SK-N-SH (cell line): Measurements from ENCODE around the gene ANKK1. TPM values are rescaled to one million over a fixed set of nuclear protein-coding genes. Genes with fewer than 3 reads are reported as not detected.

Source experiments
- CTCF ChIA-PET: fragments of 300-600, 350-600 bp; formaldehyde crosslinking; extraction: SDS; loops from one replicate; lab custom pipeline; 2021; lab: Yijun Ruan, JAX
- POLR2A ChIA-PET: fragments of 350-600 bp; sonication (Branson Sonifier 250); formaldehyde crosslinking; extraction: SDS; loops from one replicate; lab custom pipeline; 2020; ENCODE audit warnings: antibody characterized with exemption, inconsistent platforms; lab: Yijun Ruan, JAX
- DNase-seq: peaks from one replicate; pipeline ENCODE4 v3.0.0; 2012
- H2AFZ ChIP-seq: fragments of 200-600 bp; sonication (generic); 2 replicates; pipeline ENCODE4 v1.8.1; 2016; ENCODE audit warnings: antibody characterized with exemption, mild to moderate bottlenecking, low read depth
- H3F3A ChIP-seq: fragments of 200-600 bp; sonication (generic); replicated peaks from 2 replicates; pipeline ENCODE3; 2016; ENCODE audit warnings: antibody characterized with exemption, mild to moderate bottlenecking; ENCODE audit not compliant: insufficient read depth
- H3K27ac ChIP-seq, 2 experiments: fragments of 200-500 bp in 1 of 2; fragments of 200-600 bp in 1 of 2; sonication (Bioruptor generic) in 1 of 2; sonication (generic), shearing (Covaris generic) in 1 of 2; 2 replicates each; pipeline versions ENCODE4 v1.5.1 to v1.6.1; 2014 to 2016; ENCODE audit warnings: low read depth in 2 of 2, inconsistent platforms in 1 of 2, low read length in 1 of 2, mild to moderate bottlenecking in 1 of 2, mixed read lengths in 1 of 2
- H3K27me3 ChIP-seq: fragments of 200-600 bp; sonication (generic), shearing (Covaris generic); 2 replicates; pipeline ENCODE4 v1.6.1; 2016; ENCODE audit warnings: mixed run types; ENCODE audit not compliant: insufficient read depth
- H3K36me3 ChIP-seq, 2 experiments: fragments of 200-500 bp in 1 of 2; fragments of 200-600 bp in 1 of 2; sonication (Bioruptor generic) in 1 of 2; sonication (generic) in 1 of 2; replicated peaks in 1 of 2; 2 replicates each; pipeline versions ENCODE3 to v1.5.1; 2014 to 2016; ENCODE audit warnings: low read length in 1 of 2, mild to moderate bottlenecking in 1 of 2; ENCODE audit not compliant: insufficient read depth in 2 of 2, control insufficient read depth in 1 of 2
- H3K4me1 ChIP-seq, 2 experiments: fragments of 200-500 bp in 1 of 2; fragments of 200-600 bp in 1 of 2; sonication (Bioruptor generic) in 1 of 2; sonication (generic), shearing (Covaris generic) in 1 of 2; 2 replicates each; pipeline versions ENCODE4 v1.5.1 to v1.6.1; 2014 to 2016; ENCODE audit warnings: low read depth in 1 of 2, low read length in 1 of 2, mixed run types in 1 of 2; ENCODE audit not compliant: insufficient read depth in 2 of 2, control insufficient read depth in 1 of 2
- H3K4me2 ChIP-seq: fragments of 200-600 bp; sonication (generic), shearing (Covaris generic); 2 replicates; pipeline ENCODE4 v1.6.1; 2017; ENCODE audit warnings: mixed run types
- H3K4me3 ChIP-seq, 2 experiments: fragments of 200-500 bp in 1 of 2; fragments of 200-600 bp in 1 of 2; sonication (Bioruptor generic) in 1 of 2; sonication (generic), shearing (Covaris generic) in 1 of 2; 2 replicates each; pipeline versions ENCODE4 v1.5.1 to v1.8.1; 2014 to 2016; ENCODE audit warnings: low read depth in 2 of 2, inconsistent platforms in 1 of 2, low read length in 1 of 2, mild to moderate bottlenecking in 1 of 2, mixed read lengths in 1 of 2, moderate library complexity in 1 of 2
- H3K79me2 ChIP-seq: fragments of 200-600 bp; sonication (generic); 2 replicates; pipeline ENCODE4 v1.8.1; 2017; ENCODE audit warnings: mild to moderate bottlenecking; ENCODE audit not compliant: insufficient read depth
- H3K9ac ChIP-seq: fragments of 200-600 bp; sonication (generic); 2 replicates; pipeline ENCODE4 v1.6.1; 2017; ENCODE audit warnings: mixed run types
- H3K9me2 ChIP-seq: fragments of 200-600 bp; sonication (generic); 2 replicates; pipeline ENCODE4 v1.6.1; 2017; ENCODE audit warnings: mixed run types
- H3K9me3 ChIP-seq: fragments of 200-600 bp; sonication (generic); 2 replicates; pipeline ENCODE4 v1.6.1; 2017; ENCODE audit warnings: mixed run types, mild to moderate bottlenecking, moderate library complexity
- H4K20me1 ChIP-seq: fragments of 200-600 bp; sonication (generic); 2 replicates; pipeline ENCODE4 v1.6.1; 2017; ENCODE audit warnings: mild to moderate bottlenecking, mixed run types; ENCODE audit not compliant: insufficient read depth
- ELF1 ChIP-seq: IDR thresholded peaks from 2 replicates; pipeline ENCODE4 v1.4.0; 2012
- EP300 ChIP-seq, 2 experiments: IDR thresholded peaks; 2 replicates each; pipeline versions ENCODE4 v1.4.0 to v1.6.1; 2012; ENCODE audit warnings: borderline replicate concordance in 1 of 2, low read depth in 1 of 2, low read length in 1 of 2
- EZH2phosphoT487 ChIP-seq: fragments of 200-600 bp; sonication (generic); IDR thresholded peaks from 2 replicates; pipeline ENCODE4 v1.6.1; 2017; ENCODE audit warnings: low read depth, mixed run types, mild to moderate bottlenecking, antibody characterized with exemption, moderate library complexity, borderline replicate concordance
- FOSL2 ChIP-seq: IDR thresholded peaks from 2 replicates; pipeline ENCODE4 v1.4.0; 2012; ENCODE audit warnings: low read depth, mild to moderate bottlenecking, moderate library complexity, borderline replicate concordance
- FOXJ3 ChIP-seq: sonication (generic); formaldehyde crosslinking; IDR thresholded peaks from 2 replicates; pipeline ENCODE4 v1.5.1; 2020; ENCODE audit warnings: mild to moderate bottlenecking, missing genetic modification reagents
- FOXM1 ChIP-seq: IDR thresholded peaks from 2 replicates; pipeline ENCODE4 v1.4.0; 2012; ENCODE audit warnings: low read depth, mild to moderate bottlenecking
- MEF2A ChIP-seq: IDR thresholded peaks from 2 replicates; pipeline ENCODE4 v1.4.0; 2012; ENCODE audit warnings: low read depth, borderline replicate concordance
- NRF1 ChIP-seq: IDR thresholded peaks from 2 replicates; pipeline ENCODE4 v1.6.1; 2012; ENCODE audit warnings: low read depth, mild to moderate bottlenecking, low read length
- RXRA ChIP-seq: IDR thresholded peaks from 2 replicates; pipeline ENCODE4 v1.4.0; 2012; ENCODE audit warnings: low read depth, mild to moderate bottlenecking, borderline replicate concordance
- TCF12 ChIP-seq: IDR thresholded peaks from 2 replicates; pipeline ENCODE4 v1.4.0; 2012
- WGBS: methylation state at CpG from one replicate; pipeline ENCODE4 v1.1.6; 2017; ENCODE audit warnings: low lambda C conversion rate; 5-methylcytosine and 5-hydroxymethylcytosine counted together
- polyA plus RNA-seq, 3 experiments: library from polyadenylated mRNA; depleted of rRNA; stranded (reverse); fragments of >200 nt; gene quantifications; 2 replicates each; pipeline ENCODE4 v1.2.3, GENCODE V29; 2012
- TF ChIP-seq, protein P1 (sequence below): IDR thresholded peaks from 2 replicates; pipeline ENCODE4 v1.4.0; 2012; ENCODE audit warnings: low read depth, borderline replicate concordance
- TF ChIP-seq, protein P2 (sequence below): fragments of 200-600 bp; sonication (generic); IDR thresholded peaks from 2 replicates; pipeline ENCODE4 v1.6.1; 2017; ENCODE audit warnings: antibody characterized with exemption, mild to moderate bottlenecking, moderate library complexity
- TF ChIP-seq, protein P3 (sequence below): fragments of 150-350 bp; IDR thresholded peaks from 2 replicates; pipeline ENCODE4 v1.6.1; 2016; ENCODE audit warnings: mild to moderate bottlenecking, low read depth, low read length
- TF ChIP-seq, protein P4 (sequence below): fragments of 150-350 bp; IDR thresholded peaks from 2 replicates; pipeline ENCODE4 v1.6.1; 2017; ENCODE audit warnings: antibody characterized with exemption, low read length, low read depth, borderline replicate concordance

ANKK1 gene
- polyA plus RNA-seq, 1 of the 3 experiments (the other 2 are of a cell fraction) = 0.05 TPM

DNA sequence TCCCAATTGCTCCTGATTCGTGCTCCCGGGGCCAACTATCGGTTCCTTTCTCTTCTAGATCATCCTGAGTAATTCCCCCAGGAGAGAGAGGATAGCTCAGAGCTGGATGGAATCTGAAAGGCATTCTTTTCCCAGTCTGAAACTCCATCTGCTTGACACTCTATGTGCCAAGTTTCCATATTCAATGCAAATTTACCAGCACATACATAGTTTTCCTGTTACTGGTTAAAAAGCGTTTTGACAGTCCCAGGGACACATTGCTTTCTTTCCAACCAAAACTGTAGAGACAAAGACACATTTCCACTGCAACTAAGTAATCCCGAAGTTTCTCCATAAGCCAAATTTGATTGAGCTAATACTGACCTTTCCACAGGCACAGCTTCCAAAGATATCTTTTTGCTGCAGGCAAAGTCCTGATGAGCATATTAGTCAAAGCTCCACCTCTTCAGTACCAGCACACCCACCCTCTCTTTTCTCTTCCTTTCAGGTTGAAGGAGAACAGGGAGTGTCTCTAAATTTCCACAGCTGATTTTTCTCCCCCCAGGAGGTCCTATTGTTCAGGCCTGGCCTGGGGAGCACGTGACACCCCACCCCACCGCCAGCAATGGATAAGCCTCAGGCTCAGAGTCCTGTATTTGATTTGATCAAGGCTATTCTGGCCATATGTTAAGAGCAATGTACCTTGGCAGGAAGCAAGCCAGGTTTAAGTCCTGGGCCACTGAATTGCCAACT, 9.7 kb upstream of the ANKK1 start:
- 49% methylated on average over 6 of the region's 7 CpGs for WGBS
- POLR2A ChIA-PET = no interaction called here
- Histone ChIP-seq H3K27me3 (no peaks in the 10 kb centered on the region), H3K27ac (no peak overlapping the region), H3K9me3 (no peaks in the 10 kb centered on the region), H3K4me3 (no peak overlapping the region), H3K9ac (no peak overlapping the region)
- TF ChIP-seq ELF1 = no peak
- TF ChIP-seq FOXM1 = no peak
- TF ChIP-seq, protein P1, sequence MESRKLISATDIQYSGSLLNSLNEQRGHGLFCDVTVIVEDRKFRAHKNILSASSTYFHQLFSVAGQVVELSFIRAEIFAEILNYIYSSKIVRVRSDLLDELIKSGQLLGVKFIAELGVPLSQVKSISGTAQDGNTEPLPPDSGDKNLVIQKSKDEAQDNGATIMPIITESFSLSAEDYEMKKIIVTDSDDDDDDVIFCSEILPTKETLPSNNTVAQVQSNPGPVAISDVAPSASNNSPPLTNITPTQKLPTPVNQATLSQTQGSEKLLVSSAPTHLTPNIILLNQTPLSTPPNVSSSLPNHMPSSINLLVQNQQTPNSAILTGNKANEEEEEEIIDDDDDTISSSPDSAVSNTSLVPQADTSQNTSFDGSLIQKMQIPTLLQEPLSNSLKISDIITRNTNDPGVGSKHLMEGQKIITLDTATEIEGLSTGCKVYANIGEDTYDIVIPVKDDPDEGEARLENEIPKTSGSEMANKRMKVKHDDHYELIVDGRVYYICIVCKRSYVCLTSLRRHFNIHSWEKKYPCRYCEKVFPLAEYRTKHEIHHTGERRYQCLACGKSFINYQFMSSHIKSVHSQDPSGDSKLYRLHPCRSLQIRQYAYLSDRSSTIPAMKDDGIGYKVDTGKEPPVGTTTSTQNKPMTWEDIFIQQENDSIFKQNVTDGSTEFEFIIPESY = no peak
- no peak for TF ChIP-seq EP300 (IDR thresholded peaks at IDR 0.05; ENCODE audit: borderline replicate concordance in 1 of 2, low read depth in 1 of 2, low read length in 1 of 2)
- TF ChIP-seq, protein P2, sequence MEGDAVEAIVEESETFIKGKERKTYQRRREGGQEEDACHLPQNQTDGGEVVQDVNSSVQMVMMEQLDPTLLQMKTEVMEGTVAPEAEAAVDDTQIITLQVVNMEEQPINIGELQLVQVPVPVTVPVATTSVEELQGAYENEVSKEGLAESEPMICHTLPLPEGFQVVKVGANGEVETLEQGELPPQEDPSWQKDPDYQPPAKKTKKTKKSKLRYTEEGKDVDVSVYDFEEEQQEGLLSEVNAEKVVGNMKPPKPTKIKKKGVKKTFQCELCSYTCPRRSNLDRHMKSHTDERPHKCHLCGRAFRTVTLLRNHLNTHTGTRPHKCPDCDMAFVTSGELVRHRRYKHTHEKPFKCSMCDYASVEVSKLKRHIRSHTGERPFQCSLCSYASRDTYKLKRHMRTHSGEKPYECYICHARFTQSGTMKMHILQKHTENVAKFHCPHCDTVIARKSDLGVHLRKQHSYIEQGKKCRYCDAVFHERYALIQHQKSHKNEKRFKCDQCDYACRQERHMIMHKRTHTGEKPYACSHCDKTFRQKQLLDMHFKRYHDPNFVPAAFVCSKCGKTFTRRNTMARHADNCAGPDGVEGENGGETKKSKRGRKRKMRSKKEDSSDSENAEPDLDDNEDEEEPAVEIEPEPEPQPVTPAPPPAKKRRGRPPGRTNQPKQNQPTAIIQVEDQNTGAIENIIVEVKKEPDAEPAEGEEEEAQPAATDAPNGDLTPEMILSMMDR = no peak
- TF ChIP-seq, protein P3, sequence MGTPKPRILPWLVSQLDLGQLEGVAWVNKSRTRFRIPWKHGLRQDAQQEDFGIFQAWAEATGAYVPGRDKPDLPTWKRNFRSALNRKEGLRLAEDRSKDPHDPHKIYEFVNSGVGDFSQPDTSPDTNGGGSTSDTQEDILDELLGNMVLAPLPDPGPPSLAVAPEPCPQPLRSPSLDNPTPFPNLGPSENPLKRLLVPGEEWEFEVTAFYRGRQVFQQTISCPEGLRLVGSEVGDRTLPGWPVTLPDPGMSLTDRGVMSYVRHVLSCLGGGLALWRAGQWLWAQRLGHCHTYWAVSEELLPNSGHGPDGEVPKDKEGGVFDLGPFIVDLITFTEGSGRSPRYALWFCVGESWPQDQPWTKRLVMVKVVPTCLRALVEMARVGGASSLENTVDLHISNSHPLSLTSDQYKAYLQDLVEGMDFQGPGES = no peak
- TF ChIP-seq TCF12 = no peak
- TF ChIP-seq, protein P4, sequence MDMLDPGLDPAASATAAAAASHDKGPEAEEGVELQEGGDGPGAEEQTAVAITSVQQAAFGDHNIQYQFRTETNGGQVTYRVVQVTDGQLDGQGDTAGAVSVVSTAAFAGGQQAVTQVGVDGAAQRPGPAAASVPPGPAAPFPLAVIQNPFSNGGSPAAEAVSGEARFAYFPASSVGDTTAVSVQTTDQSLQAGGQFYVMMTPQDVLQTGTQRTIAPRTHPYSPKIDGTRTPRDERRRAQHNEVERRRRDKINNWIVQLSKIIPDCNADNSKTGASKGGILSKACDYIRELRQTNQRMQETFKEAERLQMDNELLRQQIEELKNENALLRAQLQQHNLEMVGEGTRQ = no peak
- TF ChIP-seq MEF2A = no peak
- TF ChIP-seq, all 33 proteins: peak for 0
- H3K36me3 ChIP-seq = no peaks in the 10 kb centered on the region
- H3K4me1 ChIP-seq = peaks cover 0 to 8% of the 10 kb centered on the region in 2 experiments; a peak in 2 of 4 replicates
- H3K9me2 ChIP-seq = no peaks in the 10 kb centered on the region
- no peak overlapping the region for H3K4me2 ChIP-seq
- H3F3A ChIP-seq = no peaks in the 10 kb centered on the region
- H3K79me2 ChIP-seq = no peaks in the 10 kb centered on the region
- peak; percentile 29 for DNase-seq
- no peaks in the 10 kb centered on the region for H4K20me1 ChIP-seq
- H2AFZ ChIP-seq = no peak overlapping the region
- CTCF ChIA-PET = interaction anchor here (1.4 to 2.3 kb wide), 2 partner anchors 10 to 154 kb away, joined by 3 to 8 read pairs; no protein-coding TSS in a partner anchor

DNA sequence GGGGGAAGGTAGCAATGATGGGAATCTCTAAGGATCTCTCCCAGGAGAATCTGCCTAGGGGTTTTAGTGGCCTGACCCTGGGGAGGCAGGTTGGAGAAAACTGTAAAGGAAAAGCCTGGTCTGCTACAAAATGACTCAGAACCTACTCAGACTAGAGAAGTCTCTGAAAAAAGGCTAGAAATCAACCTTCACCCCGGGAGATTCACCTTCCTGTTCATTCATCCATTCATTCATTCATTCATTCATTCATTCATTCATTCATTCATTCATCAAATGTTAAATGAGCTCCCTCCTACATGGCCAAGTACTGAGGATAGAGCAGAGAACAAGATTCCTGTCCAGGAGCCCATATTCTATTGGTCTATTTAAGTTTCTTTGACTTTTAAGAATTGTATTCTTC, 8.9 kb upstream of the ANKK1 start:
- Histone ChIP-seq H3F3A (no peaks in the 10 kb centered on the region), H3K4me3 (no peak overlapping the region), H3K27ac (no peak overlapping the region), H3K9me3 (no peaks in the 10 kb centered on the region), H2AFZ (no peak overlapping the region), H3K9ac (no peak overlapping the region), H3K27me3 (no peaks in the 10 kb centered on the region), H3K36me3 (no peaks in the 10 kb centered on the region), H4K20me1 (no peaks in the 10 kb centered on the region), H3K79me2 (no peaks in the 10 kb centered on the region), H3K4me2 (no peak overlapping the region), H3K9me2 (no peaks in the 10 kb centered on the region), H3K4me1 (peaks cover 0 to 8% of the 10 kb centered on the region in 2 experiments; a peak in 2 of 4 replicates)
- no peak for DNase-seq
- CTCF ChIA-PET = interaction anchor here (2.3 kb wide), 1 partner anchor 10 kb away, joined by 8 read pairs; no protein-coding TSS in a partner anchor
- TF ChIP-seq EZH2phosphoT487 (no peak), RXRA (no peak), NRF1 (no peak), FOSL2 (no peak), FOXJ3 (CRISPR knock-in tag) (no peak)
- TF ChIP-seq, protein P2 = no peak
- WGBS = 13% methylated on average over 1 of the region's 1 CpG
- POLR2A ChIA-PET = no interaction called here
